Suprapubic skin (tissue), 4 donors: ENCODE data around the gene GSG1.

Source experiments
- CTCF ChIP-seq, 2 donors: fragments of 200-600 bp in 1 of 2; fragments of 450-650 bp in 1 of 2; sonication (generic) in 1 of 2; IDR thresholded peaks; one replicate each; pipeline ENCODE4 v1.5.1; 2016 to 2019; ENCODE audit warnings: antibody characterized with exemption in 2 of 2, mild to moderate bottlenecking in 1 of 2, moderate library complexity in 1 of 2
- POLR2A ChIP-seq, 2 donors: fragments of 450-650 bp; IDR thresholded peaks; one replicate each; pipeline ENCODE4 v1.6.1; 2017; ENCODE audit warnings: antibody characterized with exemption in 2 of 2, mild to moderate bottlenecking in 2 of 2, moderate library complexity in 2 of 2
- POLR2AphosphoS5 ChIP-seq, 3 donors: sonication (generic); formaldehyde crosslinking; IDR thresholded peaks; one replicate each; pipeline ENCODE4 v1.6.1; 2017; ENCODE audit warnings: antibody characterized with exemption in 3 of 3

- TF ChIP-seq POLR2AphosphoS5 (IDR thresholded peaks at IDR 0.05) (no peak), POLR2A (IDR thresholded peaks at IDR 0.05) (no peak), CTCF (IDR thresholded peaks at IDR 0.05) (no peak)
These were observed 17.3 kb downstream of the GSG1 start for GRCh38 chr12:13085968-13086686.
